Measurements from ENCODE around the gene PSMF1. TPM values are rescaled to one million over a fixed set of nuclear protein-coding genes. Genes with fewer than 3 reads are reported as not detected.
"Not testable (repeated sequence)": the region's sequence is repeated elsewhere in the genome, so short reads cannot be mapped to it uniquely, and the experiment has no call there.

The PSMF1 gene
- total RNA-seq, 4 donors from 2014 or later = 11.5 to 91.6 (median 54.5) TPM

DNA sequence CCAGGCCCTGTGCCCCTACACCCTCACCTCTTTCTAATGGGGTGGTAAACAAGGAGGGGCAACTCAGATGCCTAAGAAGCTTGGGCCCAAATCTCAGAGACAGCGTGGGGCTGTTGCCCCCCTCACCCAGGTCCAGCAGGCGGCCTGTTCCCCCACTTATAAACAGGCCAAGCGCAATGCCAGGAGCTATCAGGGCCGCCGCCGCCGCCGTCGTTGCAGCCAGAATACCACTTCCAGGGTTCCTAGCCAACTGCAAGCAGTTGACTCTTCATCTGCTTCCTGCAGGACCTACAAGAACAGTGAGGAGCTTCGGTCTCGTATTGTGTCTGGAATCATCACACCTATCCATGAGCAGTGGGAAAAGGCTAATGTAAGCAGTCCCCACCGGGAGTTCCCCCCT, 16.4 kb downstream of the PSMF1 start:
- H3K4me1 ChIP-seq = no peaks in the 10 kb centered on the region
- intact Hi-C loops (cut with DNase I; ENCODE audit: low total_unique reads) = no loop called here
- TF ChIP-seq POLR2A (IDR thresholded peaks at IDR 0.05) = no peak
- TF ChIP-seq, protein P1, sequence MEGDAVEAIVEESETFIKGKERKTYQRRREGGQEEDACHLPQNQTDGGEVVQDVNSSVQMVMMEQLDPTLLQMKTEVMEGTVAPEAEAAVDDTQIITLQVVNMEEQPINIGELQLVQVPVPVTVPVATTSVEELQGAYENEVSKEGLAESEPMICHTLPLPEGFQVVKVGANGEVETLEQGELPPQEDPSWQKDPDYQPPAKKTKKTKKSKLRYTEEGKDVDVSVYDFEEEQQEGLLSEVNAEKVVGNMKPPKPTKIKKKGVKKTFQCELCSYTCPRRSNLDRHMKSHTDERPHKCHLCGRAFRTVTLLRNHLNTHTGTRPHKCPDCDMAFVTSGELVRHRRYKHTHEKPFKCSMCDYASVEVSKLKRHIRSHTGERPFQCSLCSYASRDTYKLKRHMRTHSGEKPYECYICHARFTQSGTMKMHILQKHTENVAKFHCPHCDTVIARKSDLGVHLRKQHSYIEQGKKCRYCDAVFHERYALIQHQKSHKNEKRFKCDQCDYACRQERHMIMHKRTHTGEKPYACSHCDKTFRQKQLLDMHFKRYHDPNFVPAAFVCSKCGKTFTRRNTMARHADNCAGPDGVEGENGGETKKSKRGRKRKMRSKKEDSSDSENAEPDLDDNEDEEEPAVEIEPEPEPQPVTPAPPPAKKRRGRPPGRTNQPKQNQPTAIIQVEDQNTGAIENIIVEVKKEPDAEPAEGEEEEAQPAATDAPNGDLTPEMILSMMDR (IDR thresholded peaks at IDR 0.05) = no peak
- no peaks in the 10 kb centered on the region for H3K36me3 ChIP-seq
- no peaks in the 10 kb centered on the region for H3K27me3 ChIP-seq
- H3K27ac ChIP-seq = no peak overlapping the region
- no peak for DNase-seq
- H3K4me3 ChIP-seq = no peak overlapping the region
- no peaks in the 10 kb centered on the region for H3K9me3 ChIP-seq

GRCh38 chr20:1137236-1137635, 18.8 kb downstream of the PSMF1 start:
- Histone ChIP-seq H3K4me1 (no peaks in the 10 kb centered on the region), H3K9me3 (no peaks in the 10 kb centered on the region), H3K36me3 (no peaks in the 10 kb centered on the region), H3K4me3 (no peak overlapping the region), H3K27ac (no peak overlapping the region), H3K27me3 (no peaks in the 10 kb centered on the region)
- DNase-seq = no peak
- intact Hi-C loops (cut with DNase I; ENCODE audit: low total_unique reads) = no loop called here
- no peak for TF ChIP-seq POLR2A (IDR thresholded peaks at IDR 0.05)
- TF ChIP-seq, protein P1 (IDR thresholded peaks at IDR 0.05) = no peak

DNA sequence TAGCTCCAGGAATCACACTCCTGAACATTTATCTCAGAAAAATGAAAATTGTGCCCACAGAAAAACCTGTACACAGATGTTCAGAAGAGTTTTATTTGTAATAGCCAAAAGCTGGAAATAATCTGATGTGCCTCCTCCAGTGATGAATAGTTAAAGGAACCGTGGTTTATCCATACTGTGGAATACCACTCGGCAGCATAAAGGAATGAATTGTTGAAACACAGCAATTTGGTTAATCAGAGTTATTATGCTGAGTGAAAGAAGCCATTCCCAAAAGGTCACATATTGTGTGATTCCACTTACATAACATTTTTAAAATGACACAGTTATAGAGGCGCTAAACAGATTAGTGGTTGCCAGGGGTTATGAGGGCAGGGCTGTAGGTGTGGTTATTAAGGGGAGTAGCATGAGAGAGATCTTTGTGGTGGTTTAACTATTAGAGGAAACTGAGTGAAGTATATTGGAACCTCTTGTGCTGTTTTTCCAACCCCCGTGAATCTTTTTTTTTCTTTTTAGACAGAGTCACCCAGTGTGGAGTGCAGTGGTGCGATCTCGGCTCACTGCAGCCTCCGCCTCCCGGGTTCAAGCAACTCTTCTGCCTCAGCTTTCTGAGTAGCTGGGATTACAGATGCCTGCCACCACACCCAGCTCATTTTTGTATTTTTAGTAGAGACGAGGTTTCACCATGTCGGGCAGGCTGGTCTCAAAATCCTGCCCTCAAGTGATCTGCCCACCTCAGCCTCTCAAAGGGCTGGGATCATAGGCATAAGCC, 26.2 kb downstream of the PSMF1 start:
- DNase-seq = no peak
- Histone ChIP-seq H3K27me3 (no peaks in the 10 kb centered on the region), H3K4me3 (no peak overlapping the region), H3K36me3 (no peaks in the 10 kb centered on the region), H3K27ac (no peak overlapping the region), H3K4me1 (no peaks in the 10 kb centered on the region), H3K9me3 (no peaks in the 10 kb centered on the region)
- intact Hi-C loops (cut with DNase I; ENCODE audit: low total_unique reads) = no loop called here
- TF ChIP-seq, protein P1 (IDR thresholded peaks at IDR 0.05) = no peak
- TF ChIP-seq POLR2A (IDR thresholded peaks at IDR 0.05) = no peak

DNA sequence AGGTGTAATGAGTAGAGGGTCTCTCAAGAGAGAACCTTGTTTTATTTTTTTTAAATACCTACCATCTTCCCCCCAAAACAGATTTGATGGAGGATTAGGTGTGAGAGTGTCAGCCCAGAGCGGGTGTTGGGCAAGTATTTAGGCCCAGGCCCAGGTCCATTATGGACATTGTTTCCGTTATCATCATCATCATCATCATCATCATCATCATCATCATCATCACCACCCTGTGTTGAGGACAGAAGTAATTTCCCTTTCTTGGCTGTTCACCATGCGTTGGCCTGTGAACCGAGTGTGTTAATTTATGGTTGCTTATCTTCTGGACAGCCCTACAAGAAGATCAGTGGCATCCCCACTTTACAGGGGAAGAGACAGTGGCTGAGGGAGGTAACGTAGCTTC, 28.6 kb downstream of the PSMF1 start:
- H3K27me3 ChIP-seq = no peaks in the 10 kb centered on the region
- H3K9me3 ChIP-seq = no peaks in the 10 kb centered on the region
- TF ChIP-seq, protein P1 (IDR thresholded peaks at IDR 0.05) = no peak
- TF ChIP-seq POLR2A (IDR thresholded peaks at IDR 0.05) = no peak
- intact Hi-C loops (cut with DNase I; ENCODE audit: low total_unique reads) = no loop called here
- H3K4me1 ChIP-seq = no peaks in the 10 kb centered on the region
- H3K36me3 ChIP-seq = no peaks in the 10 kb centered on the region
- H3K4me3 ChIP-seq = no peak overlapping the region
- H3K27ac ChIP-seq = no peak overlapping the region
- DNase-seq = no peak

GRCh38 chr20:1149812-1150211, 31.4 kb downstream of the PSMF1 start:
- intact Hi-C loops (cut with DNase I; ENCODE audit: low total_unique reads); H3K27me3 ChIP-seq; H3K27ac ChIP-seq; H3K36me3 ChIP-seq; H3K4me1 ChIP-seq; DNase-seq; H3K9me3 ChIP-seq; H3K4me3 ChIP-seq: not testable (repeated sequence)
